ENCODE measurements around the gene IBA57. TPM values are rescaled to one million over a fixed set of nuclear protein-coding genes. Genes with fewer than 3 reads are reported as not detected.

IBA57 gene
- total RNA-seq, 1 donor from 2014 or later: 11.4 TPM

- Mint-ChIP-seq H3K9me3 (no peaks in the 10 kb centered on the region), H3K27ac (no peak overlapping the region), H3K4me1 (peaks cover 4% of the 10 kb centered on the region), H3K36me3 (ENCODE audit: low read depth) (no peaks in the 10 kb centered on the region), H3K4me3 (no peak overlapping the region), H3K27me3 (peaks cover 3% of the 10 kb centered on the region)
- DNase-seq: no peak
- intact Hi-C loops (cut with micrococcal nuclease): no loop called here
Observed at GRCh38 chr1:228208831-228209551, 43.4 kb downstream of the IBA57 start.

DNA sequence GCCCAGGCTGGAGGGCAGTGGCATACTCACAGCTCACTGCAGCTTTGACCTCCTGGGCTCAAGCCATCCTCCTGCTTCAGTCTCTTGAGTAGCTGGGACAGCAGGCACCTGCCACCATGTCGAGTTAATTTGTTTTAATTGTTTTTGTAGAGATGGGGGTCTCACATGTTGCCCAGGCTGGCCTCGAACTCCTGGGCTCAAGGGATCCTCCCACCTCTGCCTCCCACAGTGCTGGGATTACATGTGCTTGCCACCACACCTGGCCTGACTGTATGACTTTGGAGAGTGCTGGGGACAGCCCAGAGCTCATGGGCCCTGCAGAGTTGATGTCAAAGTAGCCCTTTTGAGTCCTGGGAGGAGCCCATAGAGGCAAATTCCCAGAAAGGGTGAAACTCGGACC lies 44.1 kb downstream of the IBA57 start:
- intact Hi-C loops (cut with micrococcal nuclease): loop anchor here (5.0 kb wide), 2 partner anchors 168 to 248 kb away; a partner anchor contains a TSS
- no peak for DNase-seq
- Mint-ChIP-seq H3K9me3 (no peaks in the 10 kb centered on the region), H3K4me3 (no peak overlapping the region), H3K27ac (no peak overlapping the region), H3K27me3 (peaks cover 3% of the 10 kb centered on the region), H3K36me3 (ENCODE audit: low read depth) (no peaks in the 10 kb centered on the region), H3K4me1 (peaks cover 4% of the 10 kb centered on the region)

DNA sequence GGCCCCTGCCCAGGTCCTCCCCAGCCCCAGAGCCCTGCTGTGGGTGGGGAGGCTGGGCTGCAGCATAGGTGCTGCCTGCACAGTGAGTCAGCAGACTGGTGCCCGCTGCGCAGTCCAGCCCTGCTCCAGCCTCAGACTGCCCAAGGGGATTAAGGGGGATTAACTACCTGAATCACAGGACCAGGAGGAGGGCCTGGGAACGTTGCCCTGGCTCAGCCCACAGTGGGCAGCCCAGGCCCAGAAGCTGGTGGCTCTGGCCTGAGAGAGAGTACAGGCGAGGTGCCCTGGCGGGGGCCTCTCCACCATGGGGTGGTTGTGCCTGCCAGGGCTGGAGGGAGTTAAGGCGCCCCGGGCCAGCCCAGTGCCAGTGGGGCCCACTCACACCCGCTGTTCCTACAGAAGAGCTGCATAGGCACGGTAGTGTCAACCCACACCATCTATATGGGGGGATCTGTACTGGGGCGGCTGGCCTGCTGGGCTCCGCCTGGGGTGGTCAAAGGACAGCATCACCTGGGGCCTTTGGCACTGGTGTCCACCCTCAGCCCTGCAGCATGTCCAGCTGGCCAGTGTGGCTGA lies 44.6 kb downstream of the IBA57 start:
- Mint-ChIP-seq H3K4me1 (peaks cover 4% of the 10 kb centered on the region), H3K27ac (no peak overlapping the region), H3K9me3 (no peaks in the 10 kb centered on the region), H3K36me3 (ENCODE audit: low read depth) (no peaks in the 10 kb centered on the region), H3K27me3 (peaks cover 2% of the 10 kb centered on the region), H3K4me3 (no peak overlapping the region)
- intact Hi-C loops (cut with micrococcal nuclease): loop anchor here (5.0 kb wide), 2 partner anchors 167 to 247 kb away; a partner anchor contains a TSS
- no peak for DNase-seq

DNA sequence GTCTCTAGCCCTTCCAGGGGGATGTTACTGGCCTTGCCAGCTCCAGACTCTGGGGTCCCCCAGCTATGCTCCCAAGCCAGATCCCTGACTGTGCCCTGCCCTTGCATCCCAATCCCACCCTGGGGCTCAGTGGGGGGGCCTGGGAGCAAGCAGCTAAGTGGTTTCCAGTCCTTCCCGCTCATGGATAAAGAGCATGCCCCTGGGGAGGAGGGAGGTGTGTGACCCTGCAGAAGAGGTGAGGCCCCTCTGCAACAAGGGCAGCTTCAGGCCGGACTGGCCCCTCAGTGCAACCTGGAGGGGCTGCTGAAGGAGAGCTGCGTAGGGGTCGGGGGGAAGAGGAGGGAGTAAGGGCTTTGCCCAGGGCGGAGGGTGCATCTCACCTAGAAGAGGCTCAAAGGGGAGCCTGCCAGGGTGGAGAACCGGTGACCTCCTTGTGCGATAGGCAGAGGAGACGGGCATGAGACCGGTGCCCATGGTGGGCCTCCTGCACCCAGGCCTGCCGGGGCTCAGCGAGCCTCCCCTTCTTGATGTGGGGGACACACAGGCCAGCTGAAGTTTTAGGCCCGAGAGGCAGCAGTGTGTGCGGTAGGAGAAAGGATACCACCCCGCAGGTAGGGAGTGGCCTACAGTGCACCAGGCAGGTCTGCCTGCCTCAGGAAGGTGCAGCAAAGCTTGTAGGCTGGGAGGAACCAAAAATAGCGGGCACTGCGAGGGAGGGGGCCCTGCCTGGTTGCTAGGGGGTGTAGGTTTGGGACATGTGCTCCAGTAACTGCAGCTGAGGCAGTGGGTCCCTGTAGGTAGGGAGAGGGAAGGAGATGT lies 45.3 kb downstream of the IBA57 start:
- Mint-ChIP-seq H3K4me3 (peak overlapping the region; percentile 26), H3K27ac (no peak overlapping the region), H3K36me3 (ENCODE audit: low read depth) (peaks cover under 1% of the 10 kb centered on the region), H3K9me3 (no peaks in the 10 kb centered on the region), H3K27me3 (no peaks in the 10 kb centered on the region), H3K4me1 (peaks cover 4% of the 10 kb centered on the region)
- no peak for DNase-seq
- intact Hi-C loops (cut with micrococcal nuclease): loop anchor here (5.0 kb wide), 2 partner anchors 166 to 246 kb away; a partner anchor contains a TSS

DNA sequence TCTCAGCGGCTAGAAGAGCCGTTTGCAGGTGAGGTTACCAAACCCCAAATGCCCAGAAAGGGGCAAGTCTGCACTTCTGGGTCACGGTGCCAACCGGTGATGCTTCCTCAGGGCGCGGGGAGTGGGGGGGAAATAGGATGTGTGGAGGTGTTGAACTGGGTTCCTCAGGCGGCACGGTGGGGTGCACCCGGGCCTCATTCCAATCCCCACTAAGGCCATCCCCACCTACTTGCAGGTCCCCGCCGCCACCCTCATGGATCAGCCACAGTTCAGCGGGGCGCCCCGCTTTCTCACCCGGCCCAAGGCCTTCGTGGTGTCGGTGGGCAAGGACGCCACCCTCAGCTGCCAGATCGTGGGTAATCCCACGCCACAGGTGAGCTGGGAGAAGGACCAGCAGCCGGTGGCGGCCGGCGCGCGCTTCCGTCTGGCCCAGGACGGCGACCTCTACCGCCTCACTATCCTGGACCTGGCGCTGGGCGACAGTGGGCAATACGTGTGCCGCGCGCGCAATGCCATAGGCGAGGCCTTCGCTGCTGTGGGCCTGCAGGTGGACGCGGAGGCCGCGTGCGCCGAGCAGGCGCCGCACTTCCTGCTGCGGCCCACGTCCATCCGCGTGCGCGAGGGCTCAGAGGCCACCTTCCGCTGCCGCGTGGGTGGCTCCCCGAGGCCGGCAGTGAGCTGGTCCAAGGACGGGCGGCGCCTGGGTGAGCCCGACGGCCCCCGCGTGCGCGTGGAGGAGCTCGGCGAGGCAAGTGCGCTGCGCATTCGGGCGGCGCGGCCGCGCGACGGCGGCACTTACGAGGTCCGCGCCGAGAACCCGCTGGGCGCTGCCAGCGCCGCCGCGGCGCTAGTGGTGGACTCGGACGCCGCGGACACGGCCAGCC lies 46.2 kb downstream of the IBA57 start:
- H3K27me3 Mint-ChIP-seq: no peaks in the 10 kb centered on the region
- H3K36me3 Mint-ChIP-seq (ENCODE audit: low read depth): peaks cover 3% of the 10 kb centered on the region
- intact Hi-C loops (cut with micrococcal nuclease): loop anchor here (2.0 to 5.0 kb wide), 5 partner anchors 37 to 303 kb away; a partner anchor contains a TSS
- DNase-seq: no peak
- no peak overlapping the region for H3K4me3 Mint-ChIP-seq
- H3K4me1 Mint-ChIP-seq: peaks cover 7% of the 10 kb centered on the region
- H3K27ac Mint-ChIP-seq: no peak overlapping the region
- no peaks in the 10 kb centered on the region for H3K9me3 Mint-ChIP-seq

GRCh38 chr1:228212415-228212965 lies 46.9 kb downstream of the IBA57 start:
- Mint-ChIP-seq H3K27ac (no peak overlapping the region), H3K4me1 (peaks cover 7% of the 10 kb centered on the region), H3K9me3 (no peaks in the 10 kb centered on the region), H3K4me3 (peak overlapping the region; percentile 95), H3K27me3 (no peaks in the 10 kb centered on the region), H3K36me3 (ENCODE audit: low read depth) (peaks cover 3% of the 10 kb centered on the region)
- DNase-seq: peak; percentile 54
- intact Hi-C loops (cut with micrococcal nuclease): loop anchor here (2.0 to 5.0 kb wide), 5 partner anchors 38 to 302 kb away; a partner anchor contains a TSS

DNA sequence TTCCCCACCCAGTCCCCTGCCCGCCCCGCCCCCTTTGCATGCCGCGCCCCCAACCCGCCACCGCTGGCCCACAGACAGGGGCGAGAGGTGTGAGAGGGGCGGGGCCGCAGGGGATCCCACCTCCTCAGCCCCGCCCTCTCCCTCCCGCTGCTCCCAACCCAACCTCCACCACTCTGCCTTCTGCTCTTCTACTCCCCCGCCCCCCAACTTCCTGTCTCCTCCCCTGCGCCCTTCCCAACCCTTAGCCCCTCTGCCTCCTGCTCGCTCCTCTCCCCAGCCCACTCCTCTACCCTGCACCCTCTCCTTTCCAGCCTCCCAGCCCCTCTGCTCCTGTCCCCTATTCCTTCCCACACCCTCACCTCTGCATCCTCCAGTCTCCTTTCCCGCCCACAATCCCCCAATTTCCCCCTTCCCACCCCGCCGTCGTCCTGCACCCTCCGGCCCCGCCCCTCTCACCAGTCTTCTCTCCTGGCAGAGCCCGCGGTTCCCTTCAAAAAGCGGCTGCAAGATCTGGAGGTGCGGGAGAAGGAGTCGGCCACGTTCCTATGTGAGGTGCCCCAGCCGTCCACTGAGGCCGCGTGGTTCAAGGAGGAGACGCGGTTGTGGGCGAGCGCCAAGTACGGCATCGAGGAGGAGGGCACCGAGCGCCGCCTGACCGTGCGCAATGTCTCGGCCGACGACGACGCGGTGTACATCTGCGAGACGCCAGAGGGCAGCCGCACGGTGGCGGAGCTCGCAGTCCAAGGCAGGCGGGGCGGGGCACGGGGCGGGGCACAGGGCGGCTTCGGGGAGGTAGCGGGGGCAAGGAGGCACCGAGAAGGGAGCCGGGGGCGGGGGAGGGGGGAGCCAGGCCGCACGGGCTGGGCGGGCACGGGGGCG lies 47.6 kb downstream of the IBA57 start:
- DNase-seq: peak; percentile 95
- H3K36me3 Mint-ChIP-seq (ENCODE audit: low read depth): peaks cover 3% of the 10 kb centered on the region
- H3K27me3 Mint-ChIP-seq: no peaks in the 10 kb centered on the region
- H3K27ac Mint-ChIP-seq: peak overlapping the region; percentile 91
- no peaks in the 10 kb centered on the region for H3K9me3 Mint-ChIP-seq
- H3K4me3 Mint-ChIP-seq: peak overlapping the region; percentile 95
- peaks cover 7% of the 10 kb centered on the region for H3K4me1 Mint-ChIP-seq
- intact Hi-C loops (cut with micrococcal nuclease): loop anchor here (1.0 to 5.0 kb wide), 10 partner anchors 38 to 302 kb away; partner anchors contain the start of genes IBA57 and MRPL55

GRCh38 chr1:228213917-228214808 lies 48.6 kb downstream of the IBA57 start:
- H3K4me1 Mint-ChIP-seq: peaks cover 7% of the 10 kb centered on the region
- DNase-seq: no peak
- H3K36me3 Mint-ChIP-seq (ENCODE audit: low read depth): peaks cover 3% of the 10 kb centered on the region
- H3K9me3 Mint-ChIP-seq: no peaks in the 10 kb centered on the region
- H3K27me3 Mint-ChIP-seq: no peaks in the 10 kb centered on the region
- intact Hi-C loops (cut with micrococcal nuclease): loop anchor here (1.0 to 5.0 kb wide), 10 partner anchors 39 to 301 kb away; partner anchors contain the start of genes IBA57 and MRPL55
- H3K4me3 Mint-ChIP-seq: peak overlapping the region; percentile 95
- peak overlapping the region; percentile 25 for H3K27ac Mint-ChIP-seq

DNA sequence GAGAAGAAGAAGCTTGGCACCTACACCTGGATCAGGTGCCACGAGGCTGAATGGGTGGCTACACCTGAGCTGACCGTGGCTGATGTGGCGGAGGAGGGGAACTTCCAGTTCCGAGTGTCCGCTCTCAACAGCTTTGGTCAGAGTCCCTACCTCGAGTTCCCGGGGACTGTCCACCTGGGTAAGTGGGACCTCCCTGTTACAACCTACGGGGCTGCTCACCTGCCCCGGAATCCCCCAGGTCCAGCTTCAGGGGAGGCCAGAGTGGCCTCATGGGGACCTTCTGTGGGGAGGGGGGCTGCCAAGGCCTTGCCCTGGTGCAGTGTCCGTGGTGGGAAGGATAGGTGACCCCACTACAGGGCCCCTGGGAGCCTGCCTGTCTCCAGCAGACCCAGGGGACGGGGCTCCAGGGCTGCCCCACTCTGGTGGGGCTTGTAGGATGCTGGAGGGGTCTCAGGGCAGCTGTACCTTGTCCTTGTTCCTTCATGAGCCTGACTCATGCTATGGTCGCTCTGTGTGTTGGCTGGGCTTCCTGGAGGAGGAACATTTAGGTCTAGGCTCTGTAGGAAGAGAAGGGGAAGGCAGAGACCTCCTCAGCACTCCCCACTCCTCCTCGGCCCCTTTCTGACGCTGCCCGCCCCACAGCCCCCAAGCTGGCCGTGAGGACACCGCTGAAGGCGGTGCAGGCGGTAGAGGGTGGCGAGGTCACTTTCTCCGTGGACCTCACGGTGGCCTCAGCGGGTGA lies 49.5 kb downstream of the IBA57 start:
- peaks cover 5% of the 10 kb centered on the region for H3K36me3 Mint-ChIP-seq (ENCODE audit: low read depth)
- H3K27ac Mint-ChIP-seq: no peak overlapping the region
- H3K4me3 Mint-ChIP-seq: no peak overlapping the region
- H3K4me1 Mint-ChIP-seq: peaks cover 7% of the 10 kb centered on the region
- intact Hi-C loops (cut with micrococcal nuclease): loop anchor here (5.0 kb wide), 2 partner anchors 162 to 242 kb away; a partner anchor contains a TSS
- H3K9me3 Mint-ChIP-seq: no peaks in the 10 kb centered on the region
- no peaks in the 10 kb centered on the region for H3K27me3 Mint-ChIP-seq
- no peak for DNase-seq

- Mint-ChIP-seq H3K9me3 (no peaks in the 10 kb centered on the region), H3K36me3 (ENCODE audit: low read depth) (peaks cover 7% of the 10 kb centered on the region), H3K4me1 (peaks cover 7% of the 10 kb centered on the region), H3K4me3 (no peak overlapping the region), H3K27ac (no peak overlapping the region), H3K27me3 (no peaks in the 10 kb centered on the region)
- intact Hi-C loops (cut with micrococcal nuclease): no loop called here
- DNase-seq: no peak
Observed at GRCh38 chr1:228215663-228216116, 50.1 kb downstream of the IBA57 start.
